ENCODE data around the gene GCLM.

GRCh38 chr1:93938461-93939145 lies 29.4 kb upstream of the GCLM start:
- TF ChIP-seq FIP1L1 (IDR thresholded peaks at IDR 0.05; ENCODE audit: low read depth, low read length, poor library complexity, severe bottlenecking) = no peak
- TF ChIP-seq THRA (IDR thresholded peaks at IDR 0.05) = no peak
- no peak for TF ChIP-seq ADNP (tag; IDR thresholded peaks at IDR 0.05)
- TF ChIP-seq NR1H2 (CRISPR knock-in tag; IDR thresholded peaks at IDR 0.05) = no peak
- no peak for TF ChIP-seq CTCF (IDR thresholded peaks at IDR 0.05 in 2 of 3, conservative IDR thresholded peaks at IDR 0.05 in 1 of 3; ENCODE audit: insufficient read depth in 2 of 3, low read depth in 1 of 3, low read length in 3 of 3)
- no peak for TF ChIP-seq JUND (IDR thresholded peaks at IDR 0.05; ENCODE audit: borderline replicate concordance, low read depth, low read length)
- no peak for TF ChIP-seq JUND (tag; IDR thresholded peaks at IDR 0.05; ENCODE audit: borderline replicate concordance, low read depth, low read length)
- TF ChIP-seq BRCA1 (IDR thresholded peaks at IDR 0.05) = no peak
- no peak for TF ChIP-seq BRCA1 (CRISPR knock-in tag; IDR thresholded peaks at IDR 0.05)
- TF ChIP-seq TCF7L2 (IDR thresholded peaks at IDR 0.05; ENCODE audit: low read depth, low read length) = no peak
- TF ChIP-seq BACH1 (tag; IDR thresholded peaks at IDR 0.05) = no peak
- no peak for TF ChIP-seq SP2 (IDR thresholded peaks at IDR 0.05; ENCODE audit: extremely low read depth, low read depth, low read length, poor library complexity, severe bottlenecking)
- no peak for TF ChIP-seq SETDB1 (IDR thresholded peaks at IDR 0.05; ENCODE audit: low read length)
- no peak for TF ChIP-seq BHLHE40 (IDR thresholded peaks at IDR 0.05; ENCODE audit: low read length)

All from K562 (cell line).